Activated naive CD4-positive, alpha-beta T cell treated with anti-CD3 and anti-CD28 coated beads, Interleukin-2, amount 50 U/mL, for 72 hours (primary cell): Measurements from ENCODE around the gene GUCA1C. TPM values are rescaled to one million over a fixed set of nuclear protein-coding genes. Genes with fewer than 3 reads are reported as not detected.

Experiments
- ATAC-seq, 2 donors: fragments of 150-1000 bp; cut with Tn5 transposase; 2 replicates each; pipeline ENCODE4 v1.10.0; 2021; ENCODE audit warnings: mild to moderate bottlenecking in 2 of 2, moderate library complexity in 2 of 2
- DNase-seq, 2 donors: peaks; one replicate each; pipeline ENCODE4 v3.0.0; 2021 to 2022; ENCODE audit warnings: low spot score in 2 of 2
- H3K27ac Mint-ChIP-seq, 2 donors: one replicate each; pipeline ENCODE4 v1.8.0; 2022; ENCODE audit warnings: mild to moderate bottlenecking in 2 of 2, mixed read lengths in 2 of 2
- H3K36me3 Mint-ChIP-seq, 2 donors: one replicate each; pipeline ENCODE4 v1.8.0; 2022; ENCODE audit warnings: mixed read lengths in 2 of 2
- H3K9me3 Mint-ChIP-seq, 2 donors: one replicate each; pipeline ENCODE4 v1.8.0; 2022; ENCODE audit warnings: mixed read lengths in 2 of 2
- total RNA-seq, 2 donors: library from RNA; stranded (reverse); gene quantifications; one replicate each; pipeline ENCODE4 v1.2.3, GENCODE V29; 2022

The GUCA1C gene, protein sequence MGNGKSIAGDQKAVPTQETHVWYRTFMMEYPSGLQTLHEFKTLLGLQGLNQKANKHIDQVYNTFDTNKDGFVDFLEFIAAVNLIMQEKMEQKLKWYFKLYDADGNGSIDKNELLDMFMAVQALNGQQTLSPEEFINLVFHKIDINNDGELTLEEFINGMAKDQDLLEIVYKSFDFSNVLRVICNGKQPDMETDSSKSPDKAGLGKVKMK
- total RNA-seq: not detected

DNA sequence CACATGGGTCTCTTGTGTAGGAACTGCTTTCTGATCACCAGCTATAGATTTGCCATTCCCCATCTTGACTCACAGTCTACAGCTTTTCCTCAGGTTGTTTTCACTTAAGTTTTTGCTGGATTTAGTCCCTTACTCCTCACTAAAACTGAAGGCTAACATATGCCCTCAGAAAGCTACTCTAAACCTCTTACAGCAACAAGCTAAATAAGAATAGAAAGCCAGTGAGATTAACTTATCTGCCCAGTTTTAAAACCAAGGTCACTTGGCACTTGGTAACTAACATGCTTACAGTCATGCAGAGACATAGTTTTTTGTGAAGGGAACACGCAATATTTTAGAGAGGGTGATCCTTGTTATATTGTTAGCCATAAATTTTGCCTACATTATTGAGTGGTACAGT lies at the start of gene GUCA1C:
GUCA1C (minus strand) TSS at position 180 of the 400 bp plus-strand sequence; CDS start at position 63, 117 bp downstream.
- ATAC-seq (no peak), DNase-seq (no peak)
- no peaks in the 10 kb centered on the region for H3K36me3 Mint-ChIP-seq
- H3K9me3 Mint-ChIP-seq: no peaks in the 10 kb centered on the region
- no peak within 1 kb of the TSS for H3K27ac Mint-ChIP-seq

DNA sequence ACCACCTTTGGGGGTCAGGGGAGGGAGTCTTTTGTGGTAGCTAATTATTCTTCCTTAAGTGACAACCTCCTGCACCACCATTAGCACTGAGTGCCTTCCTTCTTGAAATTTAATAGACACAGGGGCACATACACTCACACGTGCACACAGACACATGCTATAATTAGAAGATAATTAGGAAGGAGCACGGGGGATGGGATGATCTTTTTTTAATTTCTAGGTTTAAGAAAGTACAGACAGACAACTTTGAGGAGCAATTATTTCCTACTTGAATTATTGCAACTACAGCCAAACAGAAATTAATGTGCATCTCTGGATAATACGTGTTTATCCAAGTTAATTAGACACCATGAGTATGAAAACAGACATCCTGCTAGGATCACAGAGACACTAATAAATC lies 44.8 kb upstream of the GUCA1C start:
- ATAC-seq (no peak), DNase-seq (no peak)

DNA sequence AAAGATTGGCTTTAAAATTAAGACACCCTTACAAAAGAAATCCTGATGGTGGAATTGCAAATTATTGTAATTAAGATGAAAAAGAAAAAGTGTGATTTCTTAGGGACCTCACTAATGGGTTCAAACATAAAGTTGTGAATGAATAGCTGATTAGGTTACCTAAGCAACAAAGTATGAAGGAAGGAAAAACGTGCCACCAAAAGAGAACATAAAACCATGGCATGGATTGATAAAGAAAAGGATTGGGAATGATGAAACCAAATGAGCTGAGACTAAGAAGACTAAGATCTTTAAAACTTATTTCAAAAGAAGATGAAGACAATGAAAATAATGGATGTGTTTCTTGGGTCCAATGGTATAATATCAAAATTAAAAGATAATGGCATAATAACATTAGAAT lies 32.2 kb upstream of the GUCA1C start:
- H3K9me3 Mint-ChIP-seq: peaks cover 0 to 4% of the 10 kb centered on the region in 2 donors
- ATAC-seq (no peak), DNase-seq (no peak)
- H3K27ac Mint-ChIP-seq: no peak overlapping the region
- H3K36me3 Mint-ChIP-seq: no peaks in the 10 kb centered on the region

More for the DNA sequence above, 44.8 kb upstream of the GUCA1C start:
- Mint-ChIP-seq H3K9me3 (no peaks in the 10 kb centered on the region), H3K36me3 (no peaks in the 10 kb centered on the region), H3K27ac (no peak overlapping the region)

DNA sequence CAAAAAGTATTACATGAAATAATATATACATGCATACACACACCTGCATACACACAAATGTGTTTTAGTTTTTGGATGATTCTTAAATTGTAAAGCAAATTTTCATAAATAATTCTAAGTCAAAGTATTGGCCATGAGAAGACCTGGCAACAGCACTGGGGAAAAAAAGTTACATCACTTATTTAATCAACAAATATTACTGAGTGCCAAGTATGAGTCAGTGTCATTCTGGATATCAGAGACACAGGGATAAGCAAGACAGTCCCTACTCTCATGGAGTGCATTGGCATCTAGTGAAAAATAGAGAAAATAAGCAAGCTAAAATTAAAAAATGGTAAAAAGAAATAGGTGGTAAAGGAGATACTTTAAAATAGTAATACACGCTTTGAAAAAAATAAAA lies 29.4 kb upstream of the GUCA1C start:
- Mint-ChIP-seq H3K27ac (no peak overlapping the region), H3K36me3 (no peaks in the 10 kb centered on the region), H3K9me3 (no peaks in the 10 kb centered on the region)
- no peak for DNase-seq
- no peak for ATAC-seq

DNA sequence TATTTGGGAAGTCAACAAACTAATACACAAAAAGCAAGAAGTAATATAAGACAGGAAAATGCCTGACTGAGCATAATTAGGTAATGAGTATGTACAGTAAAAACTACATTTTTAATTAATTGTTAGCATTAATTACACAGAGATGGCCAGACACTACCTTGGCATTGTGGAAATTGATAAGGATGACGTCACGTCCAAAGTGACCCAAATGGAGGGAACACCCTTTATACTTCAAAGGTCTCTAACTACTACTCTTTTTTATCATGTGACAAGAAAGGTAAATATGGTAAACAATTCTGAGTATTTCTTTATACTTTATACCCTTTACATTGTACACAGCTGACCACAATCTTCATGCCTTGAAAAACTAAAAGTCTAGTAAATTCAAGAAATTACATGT lies 22.4 kb upstream of the GUCA1C start:
- H3K27ac Mint-ChIP-seq: no peak overlapping the region
- DNase-seq: no peak
- no peak for ATAC-seq
- H3K9me3 Mint-ChIP-seq: no peaks in the 10 kb centered on the region
- no peaks in the 10 kb centered on the region for H3K36me3 Mint-ChIP-seq

DNA sequence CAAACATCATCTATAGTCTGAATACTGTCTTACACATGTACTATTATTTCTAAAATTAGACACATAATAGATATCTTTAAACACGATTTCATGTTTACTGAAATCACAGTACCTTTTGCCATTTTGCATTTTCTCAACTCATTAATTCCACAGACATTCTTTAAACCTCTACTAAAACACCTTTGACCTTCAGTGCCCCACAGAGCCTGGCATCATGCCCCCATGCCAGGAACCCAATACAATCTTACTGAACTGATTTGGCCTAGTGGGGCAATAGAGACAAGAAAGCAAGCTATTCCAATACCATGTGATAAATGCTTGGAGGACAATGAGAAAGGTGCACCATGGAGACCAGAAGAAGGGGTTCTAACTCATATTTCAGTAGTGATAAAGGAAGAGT lies 19.3 kb upstream of the GUCA1C start:
- Mint-ChIP-seq H3K36me3 (no peaks in the 10 kb centered on the region), H3K27ac (no peak overlapping the region), H3K9me3 (no peaks in the 10 kb centered on the region)
- ATAC-seq: no peak
- DNase-seq: no peak

DNA sequence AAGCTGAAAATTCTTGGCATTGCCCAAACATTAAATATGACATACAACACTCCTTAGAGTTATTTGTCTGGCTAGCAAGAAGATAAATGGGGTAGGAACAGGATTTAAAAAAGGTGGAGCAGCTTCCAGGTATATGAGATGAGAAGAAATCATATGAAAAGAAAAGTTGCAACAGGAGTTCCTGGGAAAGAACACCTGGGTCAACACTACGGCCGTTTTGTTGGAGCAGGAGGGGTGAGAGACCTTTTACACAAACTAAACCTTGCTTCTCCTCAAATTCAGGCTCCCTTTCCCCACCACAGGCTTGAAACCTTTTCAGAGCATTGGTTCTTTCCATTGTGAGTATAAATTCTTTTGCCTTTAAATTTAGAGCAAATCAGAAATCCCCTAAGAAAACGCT lies 18.8 kb upstream of the GUCA1C start:
- ATAC-seq: no peak
- DNase-seq: no peak
- H3K36me3 Mint-ChIP-seq: no peaks in the 10 kb centered on the region
- no peak overlapping the region for H3K27ac Mint-ChIP-seq
- no peaks in the 10 kb centered on the region for H3K9me3 Mint-ChIP-seq

DNA sequence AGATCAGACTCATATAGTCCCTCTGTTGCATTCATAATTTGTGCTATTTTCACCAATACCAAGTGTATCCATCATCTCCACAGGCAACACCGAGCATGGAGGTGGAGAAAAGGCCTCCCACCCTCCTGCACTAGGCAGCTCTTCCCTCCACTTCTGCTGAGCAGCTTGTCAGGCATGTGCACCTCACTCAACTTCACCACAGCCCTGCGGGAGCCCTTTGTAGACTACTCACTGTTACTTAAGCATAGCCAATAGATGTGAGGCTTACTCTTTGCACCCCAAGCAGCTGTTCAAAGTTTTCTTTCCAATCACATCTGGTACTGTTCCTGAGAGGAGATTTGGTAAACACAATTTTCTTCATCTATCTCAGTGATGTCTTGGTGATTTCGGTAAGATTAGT lies 16.9 kb upstream of the GUCA1C start:
- H3K36me3 Mint-ChIP-seq: no peaks in the 10 kb centered on the region
- no peaks in the 10 kb centered on the region for H3K9me3 Mint-ChIP-seq
- no peak for ATAC-seq
- no peak for DNase-seq
- H3K27ac Mint-ChIP-seq: no peak overlapping the region

DNA sequence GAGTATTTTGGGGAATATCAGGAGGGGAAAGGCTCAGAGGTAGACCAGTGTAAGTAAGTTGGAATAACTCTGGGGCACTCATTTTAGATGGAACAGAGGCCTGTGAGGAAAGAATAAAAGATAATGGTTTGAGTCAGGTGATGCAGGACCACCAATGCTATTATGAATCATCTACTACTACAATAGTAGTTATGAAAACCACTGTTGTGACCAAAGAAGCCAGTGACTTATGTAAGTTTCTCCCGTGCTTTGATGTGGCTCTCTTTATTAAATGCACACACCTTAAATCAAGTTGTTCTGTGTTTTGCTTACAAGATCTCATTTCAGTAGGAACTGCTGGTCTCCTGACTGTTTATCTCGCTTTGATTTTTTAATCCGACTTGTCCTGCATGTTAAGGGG lies 13.1 kb upstream of the GUCA1C start:
- DNase-seq (no peak), ATAC-seq (peak; percentile 16 to 77)
- Mint-ChIP-seq H3K36me3 (no peaks in the 10 kb centered on the region), H3K27ac (no peak overlapping the region), H3K9me3 (no peaks in the 10 kb centered on the region)

DNA sequence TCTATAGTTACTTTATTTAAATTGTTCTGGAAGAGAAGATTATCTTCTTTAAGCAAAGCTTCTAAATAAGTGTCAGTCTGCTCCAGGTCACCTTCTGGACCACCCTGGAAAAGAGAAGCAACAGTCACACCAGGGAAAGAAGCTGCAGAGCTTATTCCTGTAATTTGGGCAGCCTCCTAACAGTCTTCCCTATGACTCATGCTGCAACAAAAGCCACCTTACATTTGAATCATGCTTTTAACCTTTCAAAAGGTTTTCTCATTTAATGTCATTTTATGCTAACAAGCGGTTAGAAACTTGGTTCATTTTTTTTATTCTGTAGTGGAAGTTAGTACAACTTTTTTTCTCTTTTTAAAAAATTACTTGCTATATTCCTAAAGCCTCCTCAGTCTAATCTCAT lies 5.3 kb upstream of the GUCA1C start:
- H3K9me3 Mint-ChIP-seq: no peaks in the 10 kb centered on the region
- H3K27ac Mint-ChIP-seq: no peak overlapping the region
- DNase-seq (no peak), ATAC-seq (peak; percentile 37 to 77)
- no peaks in the 10 kb centered on the region for H3K36me3 Mint-ChIP-seq

DNA sequence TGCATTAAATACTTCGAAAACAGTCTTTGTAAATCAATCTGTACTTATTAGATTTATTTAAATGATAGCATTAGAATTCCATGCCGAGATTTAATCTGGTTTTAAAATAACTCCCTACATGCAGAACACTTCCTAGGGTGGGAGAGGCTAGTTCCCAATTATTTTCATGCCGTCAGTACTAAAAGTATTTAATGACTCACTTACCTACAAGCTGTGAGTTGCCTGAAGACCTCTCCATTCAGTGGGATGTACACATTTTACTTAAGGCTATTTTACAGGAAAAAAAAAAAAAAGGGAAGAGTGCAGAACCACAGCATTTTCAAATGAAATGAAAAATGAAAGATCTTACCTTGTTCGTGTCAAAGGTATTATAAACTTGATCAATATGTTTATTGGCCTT lies 469 bp downstream of the GUCA1C start:
- no peaks in the 10 kb centered on the region for H3K9me3 Mint-ChIP-seq
- H3K36me3 Mint-ChIP-seq: no peaks in the 10 kb centered on the region
- DNase-seq (no peak), ATAC-seq (no peak)
- H3K27ac Mint-ChIP-seq: no peak overlapping the region

DNA sequence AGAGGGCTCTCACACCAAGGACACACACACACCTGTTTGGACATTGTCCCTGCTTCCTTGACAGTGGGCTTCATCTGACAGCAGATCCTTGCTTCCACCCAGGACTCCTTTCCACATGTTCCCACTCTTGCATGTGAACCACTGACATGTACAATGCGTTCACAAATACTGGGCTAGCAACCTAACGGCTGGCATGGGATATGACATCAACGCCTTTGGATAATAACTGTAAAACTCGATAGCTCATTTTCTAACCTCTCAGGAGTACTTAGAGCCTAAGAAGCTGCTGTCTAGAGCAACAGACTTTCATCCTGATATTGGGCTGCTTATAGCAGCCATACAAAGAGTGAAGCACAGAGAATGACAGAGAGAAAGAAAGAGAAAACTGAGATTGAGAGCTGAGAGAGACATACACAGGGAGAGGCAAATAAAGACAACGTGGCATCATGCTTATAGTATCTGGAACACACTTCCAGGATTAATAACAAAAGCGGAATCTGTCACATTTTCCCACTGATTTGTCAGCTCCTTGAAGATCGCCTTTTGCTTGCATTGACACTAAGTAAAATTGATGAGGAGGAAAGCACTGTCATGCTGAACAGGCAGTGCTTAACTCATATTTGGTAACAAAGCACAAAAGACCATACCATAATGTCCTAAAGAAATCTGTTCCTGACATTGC lies 1.7 kb downstream of the GUCA1C start:
- H3K9me3 Mint-ChIP-seq: no peaks in the 10 kb centered on the region

DNA sequence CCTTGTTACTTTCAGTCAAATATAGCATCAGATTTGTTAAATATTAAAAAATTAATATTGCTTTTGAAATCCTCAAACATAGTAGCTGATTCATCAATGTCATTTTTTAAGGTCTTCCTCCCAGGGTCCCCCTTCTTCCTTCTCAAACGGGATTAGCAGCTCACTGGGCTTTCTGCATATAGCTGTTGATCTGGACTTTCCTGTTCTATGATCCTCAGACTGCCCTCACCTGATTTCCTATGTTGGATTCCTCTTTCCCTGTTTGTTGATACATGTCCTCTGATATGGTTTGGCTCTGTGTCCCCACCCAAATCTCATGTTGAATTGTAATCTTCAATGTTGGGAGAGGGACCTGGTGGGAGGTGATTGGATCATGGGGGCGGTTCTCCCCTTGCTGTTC lies 5.8 kb downstream of the GUCA1C start:
- no peak for ATAC-seq
- DNase-seq: no peak
- H3K9me3 Mint-ChIP-seq: no peaks in the 10 kb centered on the region
- no peaks in the 10 kb centered on the region for H3K36me3 Mint-ChIP-seq
- H3K27ac Mint-ChIP-seq: no peak overlapping the region

More for the DNA sequence above, 1.7 kb downstream of the GUCA1C start:
- Mint-ChIP-seq H3K27ac (no peak overlapping the region), H3K36me3 (no peaks in the 10 kb centered on the region)
- DNase-seq (no peak), ATAC-seq (no peak)

DNA sequence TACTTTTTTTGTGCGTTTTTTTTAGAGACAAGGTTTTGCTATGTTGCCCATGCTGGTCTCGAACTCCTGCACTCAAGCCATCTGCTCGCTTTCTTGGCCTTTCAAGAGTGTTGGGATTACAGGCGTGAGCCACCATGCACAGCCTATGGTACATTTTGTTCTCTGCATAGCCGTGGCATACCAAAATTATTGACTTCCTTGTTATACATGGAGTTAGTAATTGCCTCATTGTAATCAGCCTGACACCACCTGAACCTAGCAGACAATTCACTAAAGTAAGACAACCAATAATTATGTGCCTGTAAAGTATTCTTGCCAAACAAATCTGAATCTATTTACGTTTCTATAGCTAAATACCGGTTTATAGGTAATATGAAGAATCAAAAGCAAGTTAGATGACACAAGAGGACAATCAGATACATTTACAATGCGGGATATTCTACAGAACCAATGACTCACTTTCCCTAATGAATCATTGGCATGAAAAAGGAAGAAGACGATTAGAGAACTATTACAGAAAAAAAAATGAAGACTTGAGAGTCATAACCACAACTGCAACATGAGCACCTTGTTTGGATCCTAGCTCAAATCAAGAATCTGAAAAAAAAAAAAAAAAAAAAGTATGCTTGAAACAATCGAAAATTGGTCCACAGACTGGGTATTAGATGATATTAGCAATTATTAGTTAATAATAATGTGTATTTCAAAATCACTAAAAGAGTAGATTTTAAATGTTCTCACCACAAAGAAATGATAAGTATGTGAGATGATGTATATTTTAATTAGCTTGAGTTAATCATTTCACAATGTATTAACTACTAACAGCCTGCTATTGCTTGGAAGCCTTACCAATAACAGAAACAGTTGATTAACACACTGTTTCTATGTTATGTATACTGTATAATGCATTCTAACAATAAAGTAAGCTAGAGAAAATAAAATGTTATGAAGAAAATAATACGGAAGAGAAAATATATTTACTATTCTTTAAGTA lies 7.1 kb downstream of the GUCA1C start:
- peak in 1 of 2 donors; percentile 14 for ATAC-seq
- no peak overlapping the region for H3K27ac Mint-ChIP-seq
- no peaks in the 10 kb centered on the region for H3K36me3 Mint-ChIP-seq
- no peak for DNase-seq
- no peaks in the 10 kb centered on the region for H3K9me3 Mint-ChIP-seq

DNA sequence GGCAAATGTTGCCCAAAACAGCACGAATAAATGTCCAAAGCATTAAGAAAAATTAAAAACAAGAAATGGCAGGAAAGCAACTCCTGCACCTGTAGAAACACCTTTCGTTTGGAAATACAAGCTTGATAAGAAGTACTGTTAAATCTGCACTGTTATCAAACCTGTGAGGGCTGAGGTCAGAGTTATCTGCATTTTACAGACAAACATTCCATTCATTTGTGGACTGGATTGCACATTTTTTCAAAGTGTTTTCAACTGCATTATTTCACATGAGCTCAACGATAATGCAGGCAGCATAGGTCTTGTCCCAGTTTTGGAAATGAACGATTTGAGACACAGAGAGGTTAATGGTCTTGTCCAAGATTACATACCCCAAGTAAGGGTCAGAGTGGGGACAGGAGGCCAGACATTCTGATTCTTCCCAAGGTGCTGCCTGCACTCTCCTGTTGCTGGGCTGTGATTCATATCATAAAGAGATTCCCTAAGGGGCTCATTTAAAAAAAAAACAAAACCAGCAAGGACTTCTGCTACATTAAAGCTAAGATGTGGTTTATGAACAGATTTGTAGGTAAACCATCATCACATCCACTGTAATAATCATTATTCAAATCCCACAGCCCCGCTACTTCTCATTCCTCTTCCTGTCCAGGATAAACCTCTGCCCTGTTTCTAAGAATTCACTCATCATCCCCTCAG lies 13.0 kb downstream of the GUCA1C start:
- DNase-seq: no peak
- no peaks in the 10 kb centered on the region for H3K36me3 Mint-ChIP-seq

DNA sequence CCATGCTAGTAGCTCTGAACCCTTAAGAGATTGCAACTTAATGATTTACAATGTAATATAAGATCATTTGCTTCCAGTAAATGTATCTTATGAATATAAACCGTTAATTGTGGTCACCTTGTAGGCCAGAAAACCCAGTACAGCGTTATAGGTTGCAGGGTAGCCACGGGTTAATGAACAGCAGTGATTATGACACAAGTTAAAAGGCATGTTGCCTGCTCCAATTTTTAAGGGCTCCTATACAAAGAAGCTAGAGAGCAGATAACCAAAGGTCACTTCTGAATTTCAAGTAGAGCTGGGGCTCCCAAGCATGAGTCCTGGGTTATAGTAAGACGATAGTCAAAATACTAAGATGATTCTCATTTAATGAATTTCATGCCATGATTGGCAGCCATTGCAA lies 13.5 kb downstream of the GUCA1C start:
- no peak for ATAC-seq
- no peaks in the 10 kb centered on the region for H3K9me3 Mint-ChIP-seq
- DNase-seq: no peak
- H3K27ac Mint-ChIP-seq: no peak overlapping the region
- H3K36me3 Mint-ChIP-seq: no peaks in the 10 kb centered on the region

More for the DNA sequence above, 13.0 kb downstream of the GUCA1C start:
- Mint-ChIP-seq H3K9me3 (no peaks in the 10 kb centered on the region), H3K27ac (no peak overlapping the region)
- ATAC-seq: no peak
